Epidermal melanocyte (primary cell): ENCODE results near the gene PREP.
"Not testable (repeated sequence)": the region's sequence is repeated elsewhere in the genome, so short reads cannot be mapped to it uniquely, and the experiment has no call there.

Experiments
- DNase-seq: peaks from one replicate; pipeline ENCODE4 v3.0.0; 2011; ENCODE audit warnings: low spot score; ENCODE audit not compliant: insufficient read length

PREP gene

DNA sequence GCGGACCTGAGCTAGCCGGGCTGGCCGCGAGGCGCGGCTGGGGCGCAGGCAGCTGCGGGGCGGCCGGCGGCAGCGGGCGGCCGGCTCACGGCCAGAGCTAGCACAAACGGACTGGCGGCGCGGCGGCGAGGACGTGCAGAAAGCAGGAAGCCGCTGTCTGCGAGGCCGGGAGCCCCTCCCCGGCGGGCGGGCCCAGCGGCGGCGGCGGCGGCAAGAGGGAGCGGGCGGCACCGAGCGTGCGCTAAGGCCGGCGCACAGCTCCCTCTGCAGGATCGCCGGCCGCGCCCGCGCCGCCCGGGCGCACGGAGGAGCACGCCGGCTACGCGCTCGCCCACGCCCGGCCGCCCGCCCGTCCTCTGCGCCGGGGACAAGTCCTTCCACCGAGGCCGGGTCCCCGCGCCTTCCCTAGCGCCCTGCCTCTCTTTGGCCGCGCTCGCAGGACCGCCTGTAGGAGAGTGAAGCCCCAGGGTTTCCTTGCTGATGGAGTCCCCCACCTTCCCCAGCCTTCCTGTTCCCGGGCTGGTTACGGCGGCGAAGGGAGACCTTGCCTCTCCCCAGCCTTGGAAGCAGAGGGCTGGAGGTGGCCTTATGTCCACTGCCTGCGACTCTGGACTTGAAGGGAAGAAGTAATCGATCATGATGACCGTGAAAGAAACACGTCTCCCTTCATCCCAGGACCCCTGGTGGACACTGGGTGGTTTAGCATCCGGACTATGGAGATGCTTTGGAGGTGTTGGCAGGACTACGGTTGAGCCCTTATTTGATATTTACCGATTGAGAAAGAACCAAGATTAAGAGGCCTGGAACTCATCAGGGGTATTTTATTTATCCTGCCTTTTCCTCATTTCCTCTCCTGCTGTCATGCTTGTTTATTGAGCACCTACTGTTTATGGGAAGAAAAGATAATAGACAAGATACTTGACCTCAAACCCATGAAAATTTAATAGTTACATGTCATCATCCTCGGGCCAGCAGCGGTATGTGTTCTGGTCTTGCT is at the start of gene PREP:
Gene PREP, minus strand, starts transcription at position 144 of the 997 bp plus-strand sequence. CDS start 191 bp downstream, outside the sequence.
- DNase-seq = peak; percentile 80

DNA sequence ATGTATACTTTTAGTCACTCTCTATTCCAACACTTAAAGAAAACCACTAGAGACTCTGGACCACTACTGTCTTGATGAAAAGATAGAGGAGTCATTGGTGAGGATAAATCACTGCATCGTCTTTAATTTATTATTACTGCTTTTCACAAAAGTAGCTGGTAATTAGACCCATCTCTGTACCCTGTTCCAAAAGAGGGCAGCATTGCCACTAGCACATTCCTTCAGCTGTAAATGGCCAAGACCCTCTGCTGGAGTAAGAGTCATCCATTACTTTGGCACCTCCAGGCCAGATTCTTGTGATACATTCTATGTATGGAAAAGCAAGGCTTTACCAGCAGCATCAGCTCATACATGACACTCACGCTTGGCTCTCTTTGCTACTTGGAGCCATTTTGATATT is 49.5 kb upstream of the PREP start:
- DNase-seq = no peak

DNA sequence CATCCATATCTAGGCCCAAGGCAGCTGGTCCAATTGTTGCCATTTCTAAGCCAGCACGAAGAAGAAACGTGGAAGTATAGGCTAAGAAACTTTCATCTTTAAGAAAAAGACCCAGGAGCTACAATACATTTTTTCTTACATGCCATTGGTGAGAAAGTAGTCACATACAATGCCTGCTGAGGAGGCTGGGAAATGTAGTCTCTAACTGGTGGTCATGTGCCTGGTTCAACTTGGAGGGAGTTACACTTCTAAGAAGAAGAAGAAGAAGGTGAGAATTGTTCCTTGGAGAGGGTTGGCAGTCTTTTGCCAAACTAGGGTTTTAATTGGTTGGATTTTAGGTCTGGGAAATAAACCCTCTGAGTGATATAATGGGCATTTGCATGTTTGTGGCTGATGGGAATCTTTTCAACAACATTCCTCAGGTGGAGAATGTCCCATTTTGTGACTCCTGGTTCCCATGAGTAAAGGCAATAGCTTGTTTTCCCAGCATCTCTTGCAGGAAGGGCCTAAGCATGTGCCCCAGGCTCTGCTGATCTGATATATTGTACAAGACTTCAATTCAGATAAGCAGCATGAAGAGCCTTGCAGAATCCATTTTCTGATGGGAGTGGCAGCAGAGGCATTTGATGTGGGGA is 47.0 kb upstream of the PREP start:
- DNase-seq = no peak

DNA sequence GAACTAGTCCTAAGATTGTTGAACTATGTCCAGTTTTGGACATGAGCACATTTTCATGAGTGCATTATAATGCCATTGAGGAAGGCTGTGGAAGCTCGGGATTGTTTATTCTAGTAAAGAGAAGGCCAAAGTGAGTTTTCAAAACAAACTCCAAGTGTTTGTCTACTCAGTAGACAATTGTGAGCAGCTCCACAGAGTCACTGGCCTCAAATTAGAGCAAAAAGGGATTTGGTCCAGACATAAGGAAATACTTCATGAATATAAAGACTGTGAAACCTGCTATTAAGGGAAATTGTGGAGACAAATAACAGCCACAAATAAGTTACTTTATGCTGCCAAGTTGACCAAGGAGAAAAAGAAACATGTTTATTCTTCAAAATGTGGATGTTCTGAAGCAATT is 42.6 kb upstream of the PREP start:
- no peak for DNase-seq

DNA sequence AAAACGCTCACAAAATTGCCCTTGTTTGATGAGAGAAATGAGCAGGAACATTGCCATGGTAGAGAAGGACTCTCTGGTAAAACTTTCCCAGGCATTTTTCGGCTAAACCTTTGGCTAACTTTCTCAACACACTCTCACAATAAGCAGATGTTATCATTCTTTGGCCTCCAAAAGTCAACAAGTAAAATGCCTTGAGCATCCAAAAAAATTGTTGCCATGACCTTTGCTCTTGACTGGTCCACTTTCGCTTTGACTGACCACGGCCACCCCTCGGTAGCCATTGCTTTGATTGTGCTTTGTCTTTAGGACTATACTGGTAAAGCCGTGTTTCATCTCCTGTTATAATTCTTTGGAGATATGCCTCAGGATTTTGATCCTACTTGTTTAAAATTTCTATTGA is 41.1 kb upstream of the PREP start:
- DNase-seq = no peak

DNA sequence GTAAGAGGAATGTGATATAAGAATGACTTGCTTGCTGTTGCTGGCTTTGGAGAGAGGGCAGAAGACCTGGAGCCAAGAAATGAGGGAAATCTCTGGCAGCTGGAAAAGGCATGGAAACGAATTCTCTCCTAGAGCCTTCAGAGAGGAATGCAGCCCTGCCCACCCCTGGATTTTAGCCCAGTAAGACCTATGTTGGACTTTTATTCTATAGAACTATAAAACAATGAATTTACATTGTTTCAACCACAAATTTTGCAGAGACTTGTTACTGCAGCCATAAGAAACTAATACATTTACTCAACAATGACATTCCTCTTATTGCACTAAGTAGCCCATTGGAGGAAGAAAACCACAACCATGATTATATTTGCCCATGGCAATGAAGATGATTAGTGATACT is 39.5 kb upstream of the PREP start:
- no peak for DNase-seq

DNA sequence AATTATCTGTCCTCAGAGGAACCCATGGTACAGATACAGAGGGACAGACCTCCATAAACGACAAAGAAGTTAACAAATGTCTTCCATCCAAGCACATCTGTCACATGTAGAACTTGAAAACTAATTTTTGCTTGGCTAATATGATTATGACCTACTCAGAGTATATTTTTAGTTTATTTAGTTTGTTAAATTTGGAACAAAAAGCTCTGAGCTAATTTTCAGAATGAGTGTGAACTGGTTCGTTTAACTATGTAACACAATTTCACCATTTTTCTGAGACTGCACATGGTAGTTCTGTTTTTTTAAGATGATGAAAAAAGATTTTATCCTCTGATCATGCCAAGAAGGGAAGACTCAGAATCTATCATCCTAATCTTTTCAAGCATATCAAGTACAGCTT is 34.4 kb upstream of the PREP start:
- DNase-seq = no peak

DNA sequence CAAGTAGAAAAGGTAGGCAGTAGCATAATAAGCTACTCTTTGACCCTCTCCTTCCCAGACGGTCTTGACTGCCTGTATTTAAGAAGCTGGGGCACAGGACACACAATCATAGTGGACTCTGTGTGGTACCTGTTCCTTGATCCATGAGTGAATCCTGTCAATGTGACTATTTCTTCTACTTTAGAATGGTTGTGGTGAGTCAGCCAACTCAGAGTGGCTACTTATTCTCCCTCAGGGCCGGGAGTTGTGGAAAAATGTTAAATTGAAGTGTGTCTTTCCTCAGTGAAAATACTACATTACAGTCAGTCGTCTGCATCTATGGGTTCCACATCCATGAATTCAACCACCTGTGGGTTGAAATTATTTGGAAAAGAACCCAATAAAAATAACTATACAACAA is 30.8 kb upstream of the PREP start:
- DNase-seq = no peak

DNA sequence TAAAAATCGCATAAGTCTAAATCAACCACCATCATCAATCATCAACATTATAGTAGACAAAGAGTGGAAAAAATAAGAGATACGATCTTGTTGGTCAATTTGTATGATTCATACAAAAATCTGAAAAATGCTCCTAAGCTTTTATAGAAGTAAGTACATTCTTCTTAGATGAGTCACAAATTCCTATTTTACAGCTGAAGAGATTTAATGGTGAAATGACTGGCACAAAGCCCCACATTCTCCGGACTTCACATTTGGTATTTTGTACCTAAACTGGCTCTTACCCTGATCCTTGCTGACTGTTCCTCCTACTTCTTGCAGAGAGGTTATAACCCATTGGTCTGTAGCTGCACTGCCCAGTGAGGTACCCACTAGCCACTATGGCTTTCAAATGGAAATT is 29.9 kb upstream of the PREP start:
- DNase-seq = peak; percentile 61

DNA sequence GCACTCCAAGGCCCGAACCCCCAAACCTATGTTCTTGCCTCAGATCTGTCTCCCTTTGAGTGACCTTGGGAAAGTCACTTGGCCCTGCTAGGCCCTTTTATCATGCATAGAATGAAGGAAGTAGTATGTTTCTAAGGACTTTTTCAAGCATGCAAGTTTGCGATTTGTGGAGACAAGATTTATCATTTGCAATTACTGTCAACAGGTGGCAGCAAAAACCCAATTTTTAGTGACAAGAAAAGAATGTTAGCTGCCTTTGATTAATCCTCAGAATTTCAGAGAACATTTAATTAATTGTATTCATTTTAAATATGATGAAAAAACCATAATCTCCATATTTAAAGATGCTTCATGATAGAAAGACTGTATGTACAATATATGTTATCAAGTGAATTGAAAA is 28.3 kb upstream of the PREP start:
- DNase-seq = peak; percentile 66

DNA sequence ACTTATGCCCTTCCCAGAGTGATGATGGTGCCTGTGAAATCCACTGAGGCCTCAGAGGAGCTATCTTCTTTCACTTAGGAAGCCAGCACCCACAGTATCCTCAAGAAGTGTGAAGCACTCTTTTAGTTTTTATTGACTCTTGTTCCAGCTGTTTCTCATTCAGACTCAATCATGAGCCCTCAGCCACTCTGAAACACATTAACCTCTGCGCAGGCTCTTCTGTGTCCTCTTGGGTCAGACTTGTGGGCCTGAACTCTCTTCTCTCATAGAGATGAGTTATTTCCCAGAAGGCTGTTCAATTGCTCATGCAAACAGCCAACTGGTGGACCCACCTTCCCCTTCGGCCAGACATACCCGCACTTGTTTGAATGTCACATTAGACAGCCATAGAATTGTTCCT is 27.8 kb upstream of the PREP start:
- DNase-seq = no peak

DNA sequence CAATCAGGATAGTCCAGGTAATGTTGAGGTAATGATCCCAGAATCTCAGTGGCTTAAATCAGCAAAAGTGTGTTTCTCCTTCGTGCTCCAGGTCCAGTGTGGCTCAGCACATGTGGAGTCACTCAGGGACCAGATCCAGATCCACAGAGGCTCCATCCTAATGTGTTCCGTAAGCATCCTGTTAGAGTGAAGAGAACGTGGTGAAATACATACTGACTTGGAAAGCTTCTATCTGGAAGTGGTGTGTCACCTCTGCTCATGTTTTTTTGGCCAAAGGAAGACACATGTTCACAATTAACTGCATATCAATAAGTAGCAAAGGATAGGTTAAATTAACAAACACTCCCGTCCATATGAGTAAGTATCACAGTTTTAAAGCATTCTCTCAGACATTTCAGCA is 26.8 kb upstream of the PREP start:
- DNase-seq = no peak

DNA sequence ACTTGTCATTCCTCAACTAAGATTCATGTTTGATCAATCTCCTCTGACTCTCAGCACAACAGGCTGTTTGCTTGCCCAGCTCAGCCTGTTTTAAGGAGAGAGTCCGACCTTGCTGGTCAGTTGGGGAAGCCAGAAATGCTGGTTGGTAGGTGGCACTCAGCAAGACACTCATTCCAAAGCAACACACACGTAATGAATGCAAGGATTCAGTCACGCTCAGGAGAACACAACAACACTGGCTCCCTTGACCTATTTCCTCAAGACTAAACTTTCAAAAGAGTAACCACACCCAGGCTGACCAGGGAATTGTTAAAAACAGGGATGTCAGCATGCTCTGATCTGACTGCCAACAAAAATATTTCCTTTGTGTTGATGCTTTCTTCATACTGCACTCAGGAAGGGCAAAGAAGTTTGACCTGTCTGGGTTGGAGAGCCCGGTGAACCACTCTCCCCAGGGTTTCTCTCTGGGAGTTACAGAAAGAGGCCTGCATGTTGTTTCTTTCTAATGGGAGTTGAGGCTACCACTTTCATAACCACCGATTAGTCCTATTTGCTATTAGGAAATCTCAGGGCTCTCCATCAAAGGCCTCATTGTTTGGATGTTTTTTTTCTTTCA is 25.6 kb upstream of the PREP start:
- no peak for DNase-seq

DNA sequence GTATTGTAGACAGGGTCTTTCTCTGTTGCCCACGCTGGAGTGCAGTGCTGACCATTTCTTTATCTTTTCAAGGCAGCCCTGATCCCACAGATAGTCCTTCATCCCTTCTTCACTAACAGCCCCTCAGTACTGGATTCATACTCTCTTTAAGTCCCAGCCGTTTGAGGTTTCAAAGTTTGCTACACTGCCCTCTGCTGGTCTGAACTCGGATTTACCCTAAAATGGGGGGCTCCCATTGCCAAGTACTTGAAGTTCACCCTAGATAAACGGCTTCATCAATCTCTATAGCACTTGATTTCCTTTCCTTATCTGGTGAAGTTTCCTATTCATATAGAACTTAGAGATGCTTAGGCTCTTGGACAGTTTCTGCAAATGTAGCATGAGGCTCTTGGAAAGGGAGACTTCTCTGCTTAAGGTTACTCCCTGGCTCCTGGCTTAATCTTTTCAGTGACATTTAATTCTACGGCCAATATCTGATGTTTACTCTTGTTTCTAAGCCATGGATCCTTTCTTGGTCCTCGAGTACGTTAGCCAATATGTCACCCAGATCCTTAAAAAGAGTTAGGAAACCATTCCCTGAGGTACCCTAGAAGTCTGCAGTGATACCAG is 21.4 kb upstream of the PREP start:
- DNase-seq = no peak

DNA sequence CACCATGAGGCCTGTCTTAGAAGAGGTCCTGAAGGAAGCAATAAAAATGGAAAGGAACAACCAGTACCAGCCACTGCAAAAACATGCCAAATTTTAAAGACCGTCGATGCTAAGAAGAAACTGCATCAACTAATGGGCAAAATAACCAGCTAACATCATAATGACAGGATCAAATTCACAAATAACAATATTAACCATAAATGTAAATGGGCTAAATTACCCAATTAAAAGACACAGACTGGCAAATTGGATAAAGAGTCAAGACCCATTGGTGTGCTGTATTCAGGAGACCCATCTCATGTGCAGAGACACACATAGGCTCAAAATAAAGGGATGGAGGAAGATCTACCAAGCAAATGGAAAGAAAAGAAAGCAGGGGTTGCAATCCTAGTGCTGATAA is 14.1 kb upstream of the PREP start:
- DNase-seq = not testable (repeated sequence)

DNA sequence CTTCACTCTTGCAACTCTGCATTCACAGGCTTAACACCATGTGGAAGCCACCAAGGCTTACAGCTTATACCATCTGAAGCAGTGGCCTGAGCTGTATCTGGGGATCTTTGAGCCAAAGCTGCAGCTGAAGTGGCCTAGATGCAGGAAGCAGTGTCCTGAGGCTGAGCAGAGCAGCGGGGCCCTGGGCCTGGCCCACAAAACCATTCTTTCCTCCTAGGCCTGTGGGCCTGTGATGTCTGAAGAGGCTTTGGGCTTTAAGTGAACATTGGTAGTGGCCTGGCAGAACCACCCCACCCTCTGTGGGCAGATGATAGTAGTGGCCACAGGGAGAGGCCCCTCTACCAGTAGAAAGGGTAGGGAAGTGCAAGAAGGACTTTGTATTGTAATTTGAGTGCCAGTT is 6.9 kb upstream of the PREP start:
- DNase-seq = no peak

DNA sequence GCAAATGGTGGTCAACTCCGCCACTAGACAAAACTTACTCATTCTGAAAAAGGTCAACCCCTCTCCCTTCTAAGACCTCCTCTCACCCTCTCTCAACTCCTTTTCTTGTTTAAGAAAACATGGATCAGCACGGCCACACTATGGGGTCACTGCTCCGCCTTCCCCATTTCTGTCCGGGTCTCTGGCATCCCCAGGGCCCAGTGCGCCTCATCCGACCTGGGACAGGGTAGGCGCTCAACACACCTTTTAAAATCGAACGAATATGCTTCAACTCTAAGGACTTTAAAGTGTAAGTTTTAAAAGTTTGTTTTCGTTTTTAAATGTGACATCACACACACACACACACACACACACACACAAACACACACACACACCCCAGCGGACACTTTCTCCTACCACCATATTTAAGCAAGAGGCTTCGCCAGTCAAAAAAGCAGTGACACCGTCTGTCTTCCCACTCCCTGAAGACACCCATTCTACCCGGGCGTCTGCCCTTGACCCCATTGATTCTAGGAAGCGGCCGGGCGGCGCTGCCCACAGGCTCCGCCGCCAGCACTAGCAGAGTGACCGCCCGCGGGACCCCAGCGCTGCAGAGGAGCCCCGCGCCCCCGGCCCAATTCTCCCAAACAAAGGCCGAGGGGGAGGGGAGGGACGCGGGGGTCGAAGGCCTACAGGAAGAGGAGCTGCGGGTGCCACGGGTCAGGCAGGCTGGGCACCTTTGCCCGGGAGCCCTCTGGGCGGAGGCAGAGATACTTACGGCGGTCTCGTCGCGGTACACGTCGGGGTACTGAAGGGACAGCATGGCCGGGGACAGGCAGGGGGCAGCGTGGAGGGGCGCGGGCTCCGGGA is 568 bp downstream of the PREP start:
- DNase-seq = no peak

DNA sequence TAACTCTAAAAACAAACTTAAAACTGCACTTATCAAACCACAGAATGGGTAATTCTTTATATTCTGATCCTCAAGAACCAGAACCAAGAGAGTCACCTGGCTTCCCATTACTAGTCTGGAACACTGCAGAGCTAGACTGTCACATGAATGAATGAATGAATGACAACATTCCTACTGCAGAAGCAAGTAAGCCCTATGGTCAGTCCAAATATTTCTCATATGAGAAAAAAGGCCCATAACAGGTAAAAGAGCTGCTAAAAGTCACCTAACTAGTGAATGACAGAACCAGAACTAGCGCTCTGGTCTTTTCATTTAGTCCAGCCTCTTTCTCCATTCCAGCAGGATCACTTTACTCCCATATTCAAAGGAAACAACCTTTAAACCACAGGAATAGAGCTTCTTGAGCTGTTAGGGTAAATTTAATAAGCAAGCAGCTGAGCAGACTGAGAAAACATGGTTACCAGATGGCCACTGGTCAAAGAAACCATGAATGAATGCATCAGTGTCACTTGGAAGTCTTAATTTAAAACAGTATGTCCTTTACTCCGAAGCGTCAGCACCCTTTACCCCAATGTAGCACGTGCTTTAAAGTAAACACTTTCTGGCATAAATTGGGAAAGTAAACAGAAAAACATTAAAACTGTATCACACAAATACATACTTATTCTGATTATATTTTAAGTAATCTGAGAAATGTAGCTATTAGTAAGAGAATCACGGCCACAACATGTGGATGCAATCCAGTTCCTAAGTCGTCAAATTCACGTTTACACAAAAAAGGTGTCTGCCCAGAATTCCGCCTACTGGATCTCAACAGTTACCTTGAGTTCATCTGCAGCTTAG is 1.4 kb downstream of the PREP start:
- peak; percentile 36 for DNase-seq

DNA sequence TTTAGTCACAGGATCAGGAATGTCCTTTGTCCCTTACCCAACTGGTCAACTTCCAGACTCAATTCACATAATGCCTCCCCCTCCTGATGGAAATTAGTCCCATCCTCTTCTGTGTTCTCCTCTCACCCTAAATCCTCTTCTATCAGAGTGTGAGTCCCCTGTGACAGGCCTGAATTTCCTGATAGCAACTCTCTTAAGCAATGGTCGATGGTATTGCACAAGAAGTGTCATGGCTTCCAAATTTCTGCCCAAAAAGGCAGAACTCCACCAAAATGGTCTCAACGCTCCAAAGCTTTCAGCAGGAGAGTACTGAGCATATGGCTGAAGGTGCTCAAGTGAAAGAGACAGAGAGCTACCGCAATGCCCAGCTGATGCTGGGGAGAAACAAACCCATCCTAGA is 2.4 kb downstream of the PREP start:
- no peak for DNase-seq

DNA sequence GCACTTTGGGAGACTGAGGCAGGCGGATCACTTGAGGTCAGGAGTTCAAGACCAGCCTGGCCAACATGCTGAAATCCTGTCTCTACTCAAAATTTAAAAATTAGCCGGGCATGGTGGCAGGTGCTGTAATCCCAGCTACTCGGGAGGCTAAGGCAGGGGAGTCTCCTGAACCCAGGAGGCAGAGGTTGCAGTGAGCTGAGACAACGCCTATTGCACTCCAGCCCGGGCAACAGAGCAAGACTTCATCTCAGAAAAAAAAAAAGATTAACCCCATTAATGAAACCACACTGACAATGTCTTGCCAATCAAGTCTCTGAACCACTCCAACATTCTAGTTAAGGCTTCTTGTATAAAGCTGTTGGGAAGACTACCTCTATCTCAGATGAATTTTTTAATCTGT is 4.0 kb downstream of the PREP start:
- no peak for DNase-seq
